ENCODE data around the gene NAGS. TPM values are rescaled to one million over a fixed set of nuclear protein-coding genes. Genes with fewer than 3 reads are reported as not detected.
"Not testable (repeated sequence)": the region's sequence is repeated elsewhere in the genome, so short reads cannot be mapped to it uniquely, and the experiment has no call there.

The NAGS gene
- polyA plus RNA-seq, 4 donors: 3.3 to 3.9 (median 3.5) TPM

GRCh38 chr17:44006272-44006597 lies 1.8 kb downstream of the NAGS start:
- no peak for DNase-seq (ENCODE audit: low read depth in 4 of 4, low spot score in 2 of 4)

- DNase-seq (ENCODE audit: low read depth in 4 of 4, low spot score in 2 of 4): peak; percentile 89 to 94 (median 90)
These were observed 2.4 kb downstream of the NAGS start for GRCh38 chr17:44006598-44007345.

- no peak for DNase-seq (ENCODE audit: low read depth in 4 of 4, low spot score in 2 of 4)
These were observed 3.2 kb downstream of the NAGS start for GRCh38 chr17:44007346-44008204.

GRCh38 chr17:44008205-44008909 lies 3.9 kb downstream of the NAGS start:
- DNase-seq (ENCODE audit: low read depth in 4 of 4, low spot score in 2 of 4): no peak

- no peak for DNase-seq (ENCODE audit: low read depth in 4 of 4, low spot score in 2 of 4)
These were observed 6.7 kb downstream of the NAGS start for GRCh38 chr17:44010966-44011647.

- no peak for DNase-seq (ENCODE audit: low read depth in 4 of 4, low spot score in 2 of 4)
These were observed 7.5 kb downstream of the NAGS start for GRCh38 chr17:44011876-44012275.

GRCh38 chr17:44012391-44012790 lies 8.0 kb downstream of the NAGS start:
- DNase-seq (ENCODE audit: low read depth in 4 of 4, low spot score in 2 of 4): no peak

GRCh38 chr17:44012874-44013273 lies 8.5 kb downstream of the NAGS start:
- no peak for DNase-seq (ENCODE audit: low read depth in 4 of 4, low spot score in 2 of 4)

- no peak for DNase-seq (ENCODE audit: low read depth in 4 of 4, low spot score in 2 of 4)
These were observed 9.7 kb downstream of the NAGS start for GRCh38 chr17:44014133-44014436.

GRCh38 chr17:44014437-44015172 lies 10.2 kb downstream of the NAGS start, which contains the start of gene TMEM101:
Gene TMEM101 (minus strand): TSS chr17:44014963. CDS start chr17:44014952, 11 bp downstream.
- peak; percentile 75 to 87 (median 80) for DNase-seq (ENCODE audit: low read depth in 4 of 4, low spot score in 2 of 4)

- not testable (repeated sequence) for DNase-seq (ENCODE audit: low read depth in 4 of 4, low spot score in 2 of 4)
These were observed 16.8 kb downstream of the NAGS start for GRCh38 chr17:44021227-44021626.

- DNase-seq (ENCODE audit: low read depth in 4 of 4, low spot score in 2 of 4): no peak
These were observed 17.8 kb downstream of the NAGS start for GRCh38 chr17:44022246-44022645.

GRCh38 chr17:44023545-44024270 lies 19.3 kb downstream of the NAGS start:
- no peak for DNase-seq (ENCODE audit: low read depth in 4 of 4, low spot score in 2 of 4)

- no peak for DNase-seq (ENCODE audit: low read depth in 4 of 4, low spot score in 2 of 4)
These were observed 19.8 kb downstream of the NAGS start for GRCh38 chr17:44024271-44024663.

- no peak for DNase-seq (ENCODE audit: low read depth in 4 of 4, low spot score in 2 of 4)
These were observed 20.4 kb downstream of the NAGS start for GRCh38 chr17:44024853-44025252.

- no peak for DNase-seq (ENCODE audit: low read depth in 4 of 4, low spot score in 2 of 4)
These were observed 25.3 kb downstream of the NAGS start for GRCh38 chr17:44029736-44030135.

- DNase-seq (ENCODE audit: low read depth in 4 of 4, low spot score in 2 of 4): no peak
These were observed 26.1 kb downstream of the NAGS start for GRCh38 chr17:44030482-44030881.

GRCh38 chr17:44033861-44034408 lies 29.5 kb downstream of the NAGS start:
- no peak for DNase-seq (ENCODE audit: low read depth in 4 of 4, low spot score in 2 of 4)

GRCh38 chr17:44034688-44035087 lies 30.3 kb downstream of the NAGS start:
- DNase-seq (ENCODE audit: low read depth in 4 of 4, low spot score in 2 of 4): not testable (repeated sequence)

Data from left renal cortex interstitium (tissue), 4 donors.